Nephron progenitor cell (in vitro differentiated cells): ENCODE measurements around the gene THSD4.
A peak's percentile ranks its signal among the peaks of the same experiment; 100 is the strongest.

Experiments
- DNase-seq: peaks from one replicate; pipeline ENCODE4 v3.0.0; 2021
- H3K27ac Mint-ChIP-seq: 2 replicates; pipeline ENCODE4 v1.8.0; 2021; ENCODE audit warnings: mild to moderate bottlenecking, moderate library complexity, mixed read lengths
- H3K27me3 Mint-ChIP-seq: 2 replicates; pipeline ENCODE4 v1.8.0; 2021; ENCODE audit warnings: mild to moderate bottlenecking, low read depth, mixed read lengths; ENCODE audit not compliant: poor library complexity
- H3K36me3 Mint-ChIP-seq: 2 replicates; pipeline ENCODE4 v1.8.0; 2021; ENCODE audit warnings: low read depth, mixed read lengths
- H3K4me1 Mint-ChIP-seq: 2 replicates; pipeline ENCODE4 v1.8.0; 2021; ENCODE audit warnings: mixed read lengths
- H3K4me3 Mint-ChIP-seq: 2 replicates; pipeline ENCODE4 v1.8.0; 2021; ENCODE audit warnings: mild to moderate bottlenecking, moderate library complexity, mixed read lengths
- H3K9me3 Mint-ChIP-seq: 2 replicates; pipeline ENCODE4 v1.8.0; 2021; ENCODE audit warnings: mild to moderate bottlenecking, moderate library complexity, mixed read lengths
- TF ChIP-seq, protein P1 (sequence below): fragments of 200-600 bp; sonication (generic); IDR thresholded peaks from 2 replicates; pipeline ENCODE4 v1.5.0; 2021; ENCODE audit warnings: antibody characterized with exemption

Gene THSD4

DNA sequence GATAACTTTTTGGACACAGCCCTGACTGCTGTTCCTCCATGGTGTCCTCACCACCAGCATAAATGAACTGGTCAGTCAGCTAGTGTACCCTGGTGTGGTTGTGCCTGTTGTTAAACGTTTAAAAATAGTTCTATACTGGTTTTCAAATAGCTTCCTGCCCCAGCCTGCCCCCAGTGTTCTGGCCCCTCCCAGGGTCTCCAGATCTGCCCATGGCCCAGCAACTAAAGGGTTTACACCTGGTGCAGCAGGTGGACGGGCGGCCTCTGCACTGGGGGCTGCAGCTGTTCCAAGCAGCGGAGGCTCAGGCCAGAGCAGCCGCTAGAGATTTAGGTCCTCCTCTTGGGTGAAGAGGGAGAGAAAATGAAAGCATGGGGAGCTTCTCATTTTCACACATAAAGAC lies 689.0 kb downstream of the THSD4 start:
- no peak overlapping the region for H3K27ac Mint-ChIP-seq
- peaks cover 14% of the 10 kb centered on the region for H3K27me3 Mint-ChIP-seq
- H3K36me3 Mint-ChIP-seq: peaks cover 5% of the 10 kb centered on the region
- H3K4me1 Mint-ChIP-seq: peaks cover 56% of the 10 kb centered on the region
- peaks cover 6% of the 10 kb centered on the region for H3K9me3 Mint-ChIP-seq
- H3K4me3 Mint-ChIP-seq: no peak overlapping the region
- TF ChIP-seq, protein P1, sequence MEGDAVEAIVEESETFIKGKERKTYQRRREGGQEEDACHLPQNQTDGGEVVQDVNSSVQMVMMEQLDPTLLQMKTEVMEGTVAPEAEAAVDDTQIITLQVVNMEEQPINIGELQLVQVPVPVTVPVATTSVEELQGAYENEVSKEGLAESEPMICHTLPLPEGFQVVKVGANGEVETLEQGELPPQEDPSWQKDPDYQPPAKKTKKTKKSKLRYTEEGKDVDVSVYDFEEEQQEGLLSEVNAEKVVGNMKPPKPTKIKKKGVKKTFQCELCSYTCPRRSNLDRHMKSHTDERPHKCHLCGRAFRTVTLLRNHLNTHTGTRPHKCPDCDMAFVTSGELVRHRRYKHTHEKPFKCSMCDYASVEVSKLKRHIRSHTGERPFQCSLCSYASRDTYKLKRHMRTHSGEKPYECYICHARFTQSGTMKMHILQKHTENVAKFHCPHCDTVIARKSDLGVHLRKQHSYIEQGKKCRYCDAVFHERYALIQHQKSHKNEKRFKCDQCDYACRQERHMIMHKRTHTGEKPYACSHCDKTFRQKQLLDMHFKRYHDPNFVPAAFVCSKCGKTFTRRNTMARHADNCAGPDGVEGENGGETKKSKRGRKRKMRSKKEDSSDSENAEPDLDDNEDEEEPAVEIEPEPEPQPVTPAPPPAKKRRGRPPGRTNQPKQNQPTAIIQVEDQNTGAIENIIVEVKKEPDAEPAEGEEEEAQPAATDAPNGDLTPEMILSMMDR: no peak
- no peak for DNase-seq

DNA sequence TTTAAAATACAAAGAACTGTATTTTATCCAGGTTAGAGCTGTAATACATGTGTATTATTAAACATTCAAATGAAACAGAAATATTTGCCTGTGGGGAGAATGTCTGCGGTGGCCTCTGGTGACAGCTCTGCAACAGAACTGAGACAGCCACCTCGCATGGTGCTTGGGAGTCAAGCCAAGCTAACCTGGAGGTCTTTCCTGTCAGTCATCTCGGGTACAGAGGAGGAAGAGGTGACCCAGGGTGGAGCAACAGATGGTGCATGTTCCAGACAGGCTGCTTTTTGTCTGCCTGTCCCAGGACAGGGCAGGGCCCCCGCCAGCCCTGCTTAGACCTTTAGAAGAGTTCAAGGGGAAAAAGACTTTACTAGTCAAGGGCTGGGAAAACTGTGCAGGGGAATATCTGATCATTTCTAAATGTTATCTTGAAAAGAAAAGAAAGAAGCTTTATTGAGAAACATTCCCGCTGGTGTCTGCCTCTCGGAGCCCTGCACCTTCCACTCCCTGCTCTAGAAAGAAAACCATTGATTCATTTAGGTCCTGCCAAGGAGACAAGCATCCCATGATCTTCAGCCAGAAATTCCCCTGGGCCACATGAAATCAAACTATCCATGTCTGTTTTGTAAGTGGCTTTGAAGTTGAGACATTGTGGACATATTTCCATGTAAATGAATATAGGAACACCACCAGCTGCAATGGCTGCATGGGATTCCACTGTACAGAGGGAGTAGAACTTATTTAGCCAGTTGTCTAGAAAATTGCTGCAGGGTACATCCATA lies 689.6 kb downstream of the THSD4 start:
- Mint-ChIP-seq H3K27me3 (peaks cover 14% of the 10 kb centered on the region), H3K27ac (no peak overlapping the region), H3K4me3 (no peak overlapping the region), H3K36me3 (peaks cover 5% of the 10 kb centered on the region), H3K4me1 (peaks cover 56% of the 10 kb centered on the region), H3K9me3 (peaks cover 4% of the 10 kb centered on the region)
- no peak for DNase-seq
- TF ChIP-seq, protein P1: no peak

DNA sequence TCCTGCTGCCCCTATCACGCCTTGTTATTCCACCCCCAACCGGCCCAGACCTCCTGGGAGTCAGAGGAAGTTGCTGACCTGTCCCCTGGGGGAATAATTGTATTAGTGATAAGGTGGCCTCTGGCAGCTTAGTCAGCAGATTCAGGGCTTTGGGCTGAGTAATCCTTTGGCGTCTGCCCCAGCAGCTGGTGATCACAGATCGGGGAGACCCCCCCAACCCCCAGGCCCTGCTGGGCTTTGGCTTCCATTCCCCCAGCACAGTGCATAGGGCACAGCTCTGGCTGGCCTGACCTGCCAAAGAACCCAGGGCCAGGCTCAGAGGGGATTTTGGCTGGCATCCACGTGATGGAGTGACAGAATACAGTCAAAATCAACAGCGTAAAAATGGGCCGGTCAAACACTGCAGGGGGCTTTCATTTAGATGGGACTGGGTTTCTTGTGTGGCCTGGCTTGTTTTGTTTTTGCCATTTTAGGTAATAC lies 691.2 kb downstream of the THSD4 start:
- peak overlapping the region; percentile 87 for H3K27ac Mint-ChIP-seq
- H3K9me3 Mint-ChIP-seq: no peaks in the 10 kb centered on the region
- TF ChIP-seq, protein P1: no peak
- DNase-seq: no peak
- H3K4me1 Mint-ChIP-seq: peaks cover 49% of the 10 kb centered on the region
- no peaks in the 10 kb centered on the region for H3K36me3 Mint-ChIP-seq
- H3K4me3 Mint-ChIP-seq: no peak overlapping the region
- peaks cover 8% of the 10 kb centered on the region for H3K27me3 Mint-ChIP-seq

DNA sequence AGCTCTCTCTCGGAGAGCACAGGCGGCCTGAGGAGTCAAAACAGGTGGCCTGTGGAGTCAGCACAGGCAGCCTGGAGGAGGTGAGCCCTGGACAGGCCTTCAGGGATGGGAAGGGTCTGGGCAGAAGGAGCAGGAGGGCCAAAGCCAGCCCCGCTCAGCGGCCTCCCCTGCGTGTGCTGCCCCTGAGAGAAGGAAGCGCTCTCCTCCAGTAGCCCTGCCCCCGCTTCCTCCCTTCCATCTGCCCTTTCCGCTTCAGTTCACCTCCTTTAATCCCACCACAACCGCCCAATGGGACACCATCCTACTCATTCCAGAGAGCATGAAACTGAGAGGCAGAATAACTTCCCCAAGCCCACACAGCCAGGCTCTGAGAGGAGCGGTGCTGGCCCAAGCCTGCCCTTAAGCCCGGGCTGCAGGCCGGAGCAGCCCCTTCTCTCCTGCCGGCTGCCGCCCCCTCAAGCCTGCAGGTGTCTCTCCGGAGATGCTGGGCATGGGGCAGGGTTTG lies 691.9 kb downstream of the THSD4 start:
- Mint-ChIP-seq H3K27ac (peak overlapping the region; percentile 87), H3K9me3 (no peaks in the 10 kb centered on the region), H3K36me3 (no peaks in the 10 kb centered on the region), H3K4me1 (peaks cover 51% of the 10 kb centered on the region), H3K27me3 (peaks cover 8% of the 10 kb centered on the region), H3K4me3 (peak overlapping the region; percentile 11)
- TF ChIP-seq, protein P1: no peak
- peak; percentile 52 for DNase-seq

DNA sequence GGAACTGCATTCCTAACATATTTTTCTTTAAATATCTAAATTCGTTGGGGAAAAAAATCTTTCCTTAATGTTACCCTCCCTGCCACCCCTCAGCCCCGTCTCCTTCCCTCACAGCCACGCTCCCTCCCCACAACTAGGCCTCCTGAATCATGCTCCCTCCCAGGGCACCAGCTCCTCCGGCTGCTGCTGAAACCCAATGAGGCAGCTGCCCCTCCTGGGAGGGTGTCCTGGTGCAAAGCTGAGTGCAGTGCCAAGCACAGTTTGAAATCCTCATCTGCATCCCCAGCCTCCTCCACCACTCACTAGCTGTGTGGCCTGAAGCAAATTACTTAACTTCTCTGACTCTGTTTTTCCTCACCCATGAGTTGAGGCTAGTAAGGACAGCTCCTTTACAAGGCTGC lies 692.4 kb downstream of the THSD4 start:
- Mint-ChIP-seq H3K27me3 (peaks cover 12% of the 10 kb centered on the region), H3K27ac (no peak overlapping the region), H3K4me3 (peak overlapping the region; percentile 5), H3K36me3 (no peaks in the 10 kb centered on the region), H3K4me1 (peaks cover 54% of the 10 kb centered on the region), H3K9me3 (no peaks in the 10 kb centered on the region)
- DNase-seq: no peak
- TF ChIP-seq, protein P1: no peak
